NCI-H526 (cell line): Measurements from ENCODE around the gene ANKRD62.

Experiments
- DNase-seq, 2 experiments: peaks; one replicate each; lab custom pipeline; 2025; lab: John Stamatoyannopoulos, UW

The ANKRD62 gene

DNA sequence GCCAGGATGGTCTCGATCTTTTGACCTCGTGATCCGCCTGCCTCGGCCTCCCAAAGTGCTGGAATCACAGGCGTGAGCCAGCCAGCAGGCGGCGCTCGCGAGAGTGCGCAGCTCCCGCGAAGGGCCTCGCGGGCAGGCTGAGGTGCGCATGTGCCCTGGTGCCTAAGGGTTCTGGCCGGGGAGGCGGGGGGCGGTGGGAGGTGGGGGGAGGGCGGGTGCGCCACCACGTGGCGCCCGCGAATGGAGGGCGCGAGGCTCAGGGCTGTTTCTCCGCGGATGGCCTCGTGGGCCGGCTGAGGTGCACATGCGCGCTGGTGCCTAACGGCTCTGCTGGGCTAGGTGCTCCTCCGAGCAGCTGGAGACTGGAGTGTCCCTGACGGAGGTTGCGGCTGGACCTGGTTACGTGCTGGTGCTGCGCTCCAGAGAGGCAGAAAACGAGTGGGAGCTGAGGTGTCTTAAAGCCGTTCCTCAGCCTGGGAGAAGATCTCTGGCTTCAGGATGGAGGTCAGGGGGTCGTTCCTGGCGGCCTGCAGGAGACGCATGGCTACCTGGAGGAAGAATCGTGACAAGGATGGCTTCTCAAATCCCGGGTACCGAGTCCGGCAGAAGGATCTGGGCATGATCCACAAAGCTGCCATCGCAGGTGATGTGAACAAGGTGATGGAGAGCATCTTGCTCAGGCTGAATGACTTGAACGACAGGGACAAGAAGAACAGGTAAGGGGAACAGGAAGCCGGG, at the start of gene ANKRD62:
Gene ANKRD62 (plus strand): TSS at position 324 of the 738 bp plus-strand sequence. CDS start 175 bp downstream, at position 499.
- no peak for DNase-seq

DNA sequence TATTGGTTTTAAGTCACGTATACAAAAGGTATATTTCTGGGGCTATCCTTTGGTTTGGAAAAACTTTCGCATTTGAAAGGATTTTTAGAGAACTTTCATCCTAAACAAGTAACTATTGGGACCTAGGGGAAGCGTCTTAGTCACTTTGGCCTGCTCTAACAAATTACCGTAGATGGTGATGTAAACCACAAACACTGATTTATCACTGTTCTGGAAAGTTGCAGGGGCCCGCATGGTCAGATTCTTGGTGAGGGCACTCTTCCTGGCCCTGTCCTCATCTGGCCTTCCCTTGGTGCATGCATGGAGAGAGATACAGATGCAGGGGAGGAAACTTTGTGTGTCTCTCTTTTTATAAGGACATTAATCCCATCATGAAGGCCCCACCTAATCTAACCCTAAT, 49.1 kb upstream of the ANKRD62 start:
- no peak for DNase-seq

DNA sequence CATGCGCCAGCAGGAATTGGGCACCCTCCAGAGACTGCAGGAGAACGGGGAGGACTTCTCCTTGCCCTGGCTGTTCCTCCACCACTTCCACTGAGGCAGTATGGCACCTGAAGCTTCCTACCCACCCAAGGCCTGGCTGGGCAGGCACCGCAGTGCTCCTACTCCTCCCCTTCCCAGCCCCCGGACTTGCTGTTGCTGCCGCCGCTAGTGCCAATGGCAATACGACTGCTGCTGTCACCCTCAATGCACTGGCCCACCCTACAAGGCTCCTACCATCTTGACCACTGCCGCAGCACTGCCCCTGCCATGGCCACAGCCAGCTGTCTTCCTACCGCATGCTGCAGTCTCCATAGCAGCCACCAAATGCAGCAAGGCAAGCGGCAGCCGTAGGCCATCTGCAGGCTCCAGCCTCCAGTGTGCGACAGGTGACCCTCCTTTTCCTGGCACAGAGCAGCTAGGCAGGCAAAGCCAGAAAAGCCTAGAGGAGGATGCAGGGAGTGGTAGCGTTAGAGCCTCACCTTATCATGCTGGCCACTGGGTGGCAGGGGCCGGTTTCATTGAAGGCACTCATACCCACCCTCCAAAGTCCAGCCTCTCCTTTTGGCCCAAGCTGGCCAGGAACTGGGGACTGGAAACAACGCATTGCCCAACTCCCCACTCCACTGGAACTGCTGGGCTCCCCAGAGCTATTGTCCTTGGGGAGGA, 47.4 kb upstream of the ANKRD62 start:
- DNase-seq, result no peak

DNA sequence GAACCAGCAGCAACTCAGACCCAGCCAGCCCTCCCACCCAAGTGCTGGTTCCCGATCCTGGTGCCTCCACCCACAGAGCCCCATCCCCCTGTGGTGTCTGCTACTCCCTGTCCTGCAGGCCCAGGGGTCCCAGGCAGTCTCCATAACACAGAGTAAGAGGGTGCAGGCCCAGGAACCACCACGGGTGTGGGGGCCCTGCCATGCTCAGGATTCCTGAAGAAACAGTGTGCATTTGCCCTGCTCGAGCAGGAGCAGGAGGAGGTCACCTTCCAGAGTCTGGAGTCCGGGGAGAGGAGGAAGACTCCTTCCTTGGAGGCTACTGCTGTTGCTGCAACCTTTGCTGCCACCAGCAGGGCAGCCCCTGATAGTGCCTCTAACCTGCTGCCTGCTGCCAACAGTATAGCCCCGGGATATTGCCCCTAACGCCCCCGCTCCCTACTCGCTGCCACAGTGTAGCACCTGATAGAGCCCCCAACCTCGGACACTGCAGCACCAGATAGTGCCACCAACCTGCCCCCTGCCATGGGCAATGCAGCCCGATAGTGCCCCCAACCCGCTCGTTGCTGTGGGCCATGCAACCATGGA, 46.8 kb upstream of the ANKRD62 start:
- no peak for DNase-seq

DNA sequence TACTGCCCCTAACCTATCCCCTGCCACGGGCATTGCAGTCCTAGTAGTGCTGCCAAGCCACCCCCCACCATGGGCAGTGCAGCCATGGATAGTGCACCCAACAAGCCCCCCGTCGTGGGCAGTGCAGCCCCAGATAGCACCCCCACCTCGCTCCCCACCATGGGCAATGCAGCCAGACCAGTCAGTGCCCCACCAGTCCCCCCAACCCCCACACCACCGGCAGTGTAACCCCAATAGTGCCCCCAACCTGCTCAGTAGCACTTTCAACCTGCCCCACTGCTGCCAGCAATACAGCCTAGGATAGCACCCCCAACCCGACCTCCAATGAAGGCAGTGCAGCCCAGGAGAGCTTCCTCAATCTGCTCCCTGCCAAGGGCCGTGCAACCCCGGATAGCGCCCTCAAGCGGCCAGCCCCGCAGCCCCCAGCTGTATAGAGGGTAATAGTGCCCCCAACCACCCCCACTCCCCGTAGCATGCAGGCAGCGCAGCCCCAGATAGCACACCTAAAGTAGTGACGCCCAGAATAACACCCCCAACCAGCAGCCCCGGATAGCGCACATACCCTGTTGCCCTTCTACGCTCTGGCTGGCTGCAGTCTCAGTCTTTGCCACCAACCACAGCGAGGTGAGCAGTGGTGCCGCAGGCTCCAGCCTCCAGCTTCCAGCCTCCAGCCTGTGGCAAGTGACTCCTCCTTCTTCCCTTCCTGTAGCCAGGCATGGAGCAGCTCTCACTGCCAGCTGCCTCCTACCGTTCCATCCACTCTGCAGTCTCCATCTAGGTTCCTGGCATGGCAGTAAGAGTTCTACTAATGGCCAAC, 45.4 kb upstream of the ANKRD62 start:
- DNase-seq, result no peak

DNA sequence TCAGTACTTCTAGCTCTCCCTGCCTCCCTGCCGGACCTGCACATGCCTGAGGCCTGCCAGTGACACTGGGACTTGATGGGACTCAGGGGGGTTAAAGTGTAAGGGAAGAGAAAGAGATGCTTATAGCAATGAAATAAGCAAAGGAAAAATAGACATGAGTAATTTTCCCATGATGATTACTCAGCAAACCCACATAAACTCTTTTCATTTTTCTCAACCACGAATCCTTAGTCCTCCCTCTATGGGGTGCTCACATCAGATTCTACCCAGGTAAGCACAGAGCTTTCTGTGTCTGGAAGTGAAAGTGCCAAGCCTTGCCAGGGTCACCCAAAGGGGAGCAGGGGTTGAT, 44.8 kb upstream of the ANKRD62 start:
- no peak for DNase-seq

DNA sequence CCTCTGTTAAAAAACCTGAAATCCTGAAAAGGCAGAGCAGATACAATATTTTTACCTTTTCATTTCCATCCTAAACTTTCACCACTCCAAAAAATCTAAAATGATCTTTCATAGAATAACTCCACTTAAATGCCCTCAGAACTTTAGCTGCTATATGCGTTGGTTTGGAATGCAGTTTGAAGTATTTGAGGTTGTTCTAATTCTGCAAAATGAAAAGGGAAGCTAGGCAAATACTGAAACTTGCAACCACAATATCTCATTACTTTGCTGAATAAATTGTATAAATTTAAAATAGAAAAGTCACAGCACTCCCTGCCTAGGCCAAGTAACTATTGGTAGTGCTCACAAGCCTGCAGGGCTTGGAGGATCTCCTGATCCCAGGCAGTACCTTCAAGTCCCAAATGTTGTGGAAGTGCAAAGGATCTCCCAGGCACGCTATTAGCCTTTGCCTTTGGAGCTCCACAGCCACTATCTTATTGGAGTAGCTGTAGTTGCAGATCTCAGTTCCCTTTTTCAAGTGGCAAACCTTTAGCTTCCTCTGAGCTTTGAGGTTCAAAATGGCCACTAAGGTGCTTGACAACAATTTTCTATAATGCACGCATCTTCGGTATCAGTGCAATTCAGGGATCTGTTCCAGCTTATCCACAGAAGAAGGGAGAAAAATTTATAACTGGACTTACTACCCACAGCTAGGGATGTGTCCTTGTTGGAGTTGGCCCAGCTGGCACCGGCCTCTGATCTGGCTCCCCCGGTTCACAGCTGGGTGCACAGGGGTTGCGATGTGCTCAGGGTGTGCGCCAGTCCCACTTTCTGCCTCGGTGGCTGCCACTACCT, 43.4 kb upstream of the ANKRD62 start:
- no peak for DNase-seq

DNA sequence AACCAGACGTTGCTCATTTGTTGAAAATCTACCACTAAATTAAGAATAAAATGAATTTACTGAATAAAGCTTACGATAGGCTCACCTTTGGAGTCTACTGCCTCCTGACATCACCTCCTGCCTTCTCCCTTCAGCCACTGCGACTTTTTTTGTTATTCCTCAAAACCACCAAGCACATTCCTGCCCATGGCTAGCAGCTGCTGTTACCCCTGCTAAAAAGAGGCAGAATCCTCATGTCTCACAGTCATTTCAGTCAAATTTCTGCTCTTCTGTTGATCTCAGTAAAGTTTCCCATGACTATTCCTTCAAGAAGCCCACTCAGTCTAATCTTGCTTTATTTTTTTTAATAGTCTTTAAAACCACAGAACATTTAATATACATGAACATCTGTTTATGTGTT, 40.8 kb upstream of the ANKRD62 start:
- DNase-seq, result no peak

DNA sequence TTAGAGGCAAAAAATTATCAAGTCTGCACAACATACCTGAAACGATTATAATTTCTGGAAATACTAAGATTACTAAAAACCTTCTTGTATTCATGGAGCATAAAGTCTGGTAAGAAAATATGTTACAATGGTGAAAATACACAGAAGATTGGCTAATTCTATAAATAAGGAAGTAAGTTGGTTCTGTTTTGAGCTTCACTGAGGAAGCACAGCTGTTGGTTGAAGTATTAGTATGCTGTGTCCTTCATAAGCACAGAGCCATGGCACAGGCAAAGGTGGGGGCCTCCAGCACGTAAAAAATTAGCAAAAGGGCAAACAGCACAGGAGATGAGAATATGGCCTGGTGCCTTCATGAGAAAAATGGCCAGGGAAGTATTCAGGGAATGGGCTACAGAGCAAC, 40.4 kb upstream of the ANKRD62 start:
- no peak for DNase-seq

DNA sequence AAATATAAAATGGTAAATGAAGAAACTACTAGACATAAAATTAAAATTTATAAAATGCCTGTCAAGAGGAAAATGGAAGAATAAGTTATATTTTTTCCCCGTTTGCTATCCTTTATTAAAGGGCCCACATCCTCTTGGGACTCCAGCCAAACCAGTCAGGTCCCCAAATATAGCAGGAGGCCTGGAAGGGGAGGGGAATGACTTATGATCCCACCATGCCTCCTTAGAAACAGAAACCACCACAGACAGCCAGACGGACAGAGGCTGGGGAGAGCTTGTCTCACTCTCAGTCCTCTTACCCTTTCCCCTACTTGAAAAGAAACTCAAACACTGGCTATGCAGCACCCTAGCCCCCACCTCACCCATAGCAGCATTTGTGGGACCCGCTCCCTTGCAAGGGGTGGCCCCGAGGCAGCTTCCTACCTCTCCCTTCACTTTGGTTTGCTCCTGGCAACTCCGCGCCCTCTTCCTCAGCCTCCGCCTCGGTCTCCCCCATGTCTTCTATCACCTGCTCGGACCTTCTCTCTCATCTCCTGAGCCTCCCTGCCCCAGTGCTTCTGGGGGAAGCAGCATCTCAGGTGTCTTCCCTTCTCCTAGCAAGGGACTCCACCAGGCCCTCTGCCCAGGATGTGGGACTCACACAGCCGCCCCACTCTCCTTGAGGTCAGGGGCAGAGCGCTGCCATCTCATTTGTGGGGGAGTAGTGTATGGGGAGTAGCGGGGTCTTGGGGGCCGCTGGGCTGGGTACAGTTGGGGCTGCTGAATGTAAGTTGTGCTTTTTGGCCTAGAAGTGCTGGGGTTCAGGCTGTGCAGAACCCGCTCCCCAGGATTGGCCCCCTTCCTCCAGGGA, 37.4 kb upstream of the ANKRD62 start:
- no peak for DNase-seq

DNA sequence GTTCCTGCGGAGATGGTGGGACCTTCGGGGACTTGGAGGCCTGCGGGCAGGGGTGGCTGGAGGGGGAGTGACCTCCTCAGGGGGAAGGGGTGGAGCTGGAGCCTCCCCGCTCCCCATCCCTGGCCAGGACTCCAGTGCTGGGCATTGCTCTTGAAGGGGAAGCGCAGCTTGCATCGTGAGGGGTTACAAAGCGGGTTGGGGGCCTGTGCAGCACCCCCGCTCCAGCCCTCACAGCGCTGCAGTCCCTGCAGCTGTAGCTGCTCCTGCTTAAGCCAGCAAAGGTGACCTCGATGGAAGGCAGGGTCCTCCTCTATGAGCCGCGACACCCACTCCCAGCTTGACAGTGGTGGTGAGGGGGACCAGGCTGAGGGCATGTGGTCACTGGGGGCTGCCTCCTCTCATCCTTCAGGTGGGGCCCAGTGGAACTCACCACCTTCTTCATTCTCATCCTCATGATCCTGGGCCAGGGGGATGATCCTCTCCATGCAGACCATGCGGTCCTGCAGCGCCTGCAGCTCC, 36.7 kb upstream of the ANKRD62 start:
- no peak for DNase-seq

DNA sequence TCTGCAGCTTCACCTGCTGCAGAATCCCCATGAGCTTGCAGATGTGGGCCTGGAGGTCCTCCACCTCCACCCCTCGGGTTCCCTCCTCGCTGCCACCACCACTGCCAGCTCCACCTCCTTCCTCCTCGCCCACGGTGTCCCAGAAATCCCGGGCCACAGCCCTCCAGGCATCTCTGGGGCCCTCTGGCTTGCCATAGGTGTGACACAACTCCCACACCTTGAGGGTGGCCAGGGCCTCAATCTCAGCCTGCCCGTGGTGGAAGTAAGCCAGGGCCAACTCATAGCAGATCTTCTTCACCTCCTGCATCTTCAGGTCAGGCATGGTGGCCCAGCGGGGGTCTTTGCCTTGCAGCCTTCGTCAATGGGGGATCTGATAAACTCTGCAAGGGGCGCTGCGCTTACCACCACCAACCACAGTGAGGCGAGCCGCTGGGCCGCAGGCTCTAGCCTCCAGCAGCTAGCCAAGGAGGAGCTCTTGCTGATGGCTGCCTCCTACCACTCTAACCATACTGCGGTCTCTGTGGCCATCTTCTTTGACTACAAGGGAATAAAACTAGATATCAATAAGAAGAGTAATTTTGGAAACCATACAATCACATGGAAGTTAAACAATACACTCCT, 36.1 kb upstream of the ANKRD62 start:
- no peak for DNase-seq

DNA sequence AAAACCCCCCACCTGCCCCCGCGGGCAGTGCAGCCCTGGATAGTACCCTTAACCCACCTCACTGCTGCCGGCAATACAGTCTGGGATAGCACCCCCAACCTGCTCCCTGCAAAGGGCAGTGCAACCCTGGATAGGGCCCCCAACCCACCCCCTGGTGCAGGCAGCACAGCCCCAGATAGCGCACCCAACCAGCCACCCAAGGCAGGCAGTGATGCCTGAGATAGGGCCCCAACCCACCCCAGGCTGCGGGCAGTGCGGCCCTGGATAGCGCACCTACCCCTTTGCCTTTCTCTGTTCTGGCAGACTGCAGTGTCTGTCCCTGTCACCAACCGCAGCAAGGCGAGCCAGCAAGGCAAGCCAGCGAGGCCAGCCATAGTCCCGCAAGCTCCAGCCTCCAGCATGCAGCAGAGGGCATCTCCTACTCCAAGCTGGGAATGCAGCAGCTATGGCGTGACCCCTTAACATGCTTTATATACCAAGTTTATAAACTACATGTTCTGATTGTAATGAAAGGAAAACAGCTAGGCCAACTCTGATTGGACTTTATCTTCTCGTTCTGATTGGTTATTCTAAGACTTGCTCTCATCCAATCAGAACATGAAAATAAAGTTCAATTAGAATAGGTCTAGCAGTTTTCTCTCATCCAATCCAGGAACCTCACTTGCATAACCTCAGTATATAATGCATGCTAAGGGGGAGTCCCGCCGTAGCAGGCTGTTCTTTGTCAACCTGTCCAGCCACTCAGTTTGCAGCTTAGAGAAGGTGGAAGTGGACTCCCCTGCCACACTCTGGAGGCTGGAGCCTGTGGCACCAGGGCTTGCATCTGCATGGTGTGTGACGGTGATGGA, 34.1 kb upstream of the ANKRD62 start:
- no peak for DNase-seq

DNA sequence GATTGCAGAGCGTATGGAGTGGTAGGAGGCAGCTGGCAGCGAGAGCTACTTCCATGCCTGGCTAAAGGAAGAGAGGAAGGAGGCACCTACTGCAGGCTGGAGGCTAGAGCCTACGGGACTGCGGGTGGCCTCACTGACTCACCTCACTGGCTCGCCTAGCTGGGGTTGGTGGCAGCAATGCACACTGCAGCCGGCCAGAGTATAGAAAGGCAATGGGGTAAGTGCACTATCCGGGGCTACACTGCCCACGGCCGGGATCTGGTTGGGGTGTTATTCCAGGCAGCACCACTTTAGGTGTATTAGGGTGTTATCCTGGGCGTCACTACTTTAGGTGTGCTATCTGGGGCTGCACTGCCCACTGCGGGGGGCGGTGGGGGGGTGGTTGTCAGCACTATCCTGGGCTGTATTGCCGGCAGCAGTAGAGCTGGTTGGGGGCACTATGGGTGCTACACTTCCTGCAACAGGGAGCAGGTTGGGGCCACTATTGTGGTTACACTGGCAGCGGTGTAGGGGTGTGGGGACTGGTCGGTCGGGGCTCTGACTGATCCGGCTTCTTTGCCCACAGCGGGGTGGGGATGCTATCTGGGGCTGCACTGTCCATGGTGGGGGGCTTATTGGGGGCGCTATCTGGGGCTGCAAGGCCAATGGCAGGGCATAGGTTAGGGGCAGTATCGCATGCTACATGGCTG, 33.3 kb upstream of the ANKRD62 start:
- no peak for DNase-seq

DNA sequence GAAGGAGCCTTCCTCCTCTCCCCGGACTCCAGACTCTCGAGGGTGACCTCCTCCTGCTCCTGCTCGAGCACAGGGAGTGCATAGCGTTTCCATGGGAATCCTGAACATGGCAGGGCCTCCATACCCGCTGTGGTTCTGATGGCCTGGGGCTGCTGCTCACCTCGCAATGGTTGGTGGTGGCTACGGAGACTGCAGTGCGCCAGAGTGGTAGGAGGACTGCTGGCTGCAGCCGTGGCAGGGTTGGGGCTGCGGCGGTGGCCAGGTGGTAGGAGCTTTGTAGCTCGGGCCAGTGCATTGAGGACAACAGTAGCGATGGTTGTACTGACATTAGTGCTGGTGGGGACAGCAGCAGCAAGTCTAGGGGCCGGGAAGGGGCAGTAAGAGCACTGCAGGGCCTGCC, 32.0 kb upstream of the ANKRD62 start:
- DNase-seq, result no peak

DNA sequence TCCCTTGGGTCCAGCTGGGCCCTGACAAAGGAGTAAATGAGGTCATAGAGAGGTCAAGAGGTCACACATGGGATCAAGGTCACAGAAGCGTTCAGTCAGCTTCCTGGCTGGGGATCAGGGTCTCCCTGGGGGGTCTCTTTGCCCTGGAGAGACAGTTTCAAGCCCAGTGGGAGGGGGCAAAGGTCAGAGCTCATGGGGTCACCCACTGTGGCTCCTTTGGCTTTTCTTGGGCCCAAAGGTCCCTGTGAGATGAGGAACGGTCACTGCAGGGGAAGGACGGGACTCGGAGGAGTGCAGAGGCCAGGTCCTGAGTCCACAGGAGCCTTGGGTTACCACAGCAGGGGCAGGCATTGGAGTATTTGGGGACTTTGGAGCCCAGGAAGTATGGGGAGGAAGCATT, 30.7 kb upstream of the ANKRD62 start:
- DNase-seq, result no peak

DNA sequence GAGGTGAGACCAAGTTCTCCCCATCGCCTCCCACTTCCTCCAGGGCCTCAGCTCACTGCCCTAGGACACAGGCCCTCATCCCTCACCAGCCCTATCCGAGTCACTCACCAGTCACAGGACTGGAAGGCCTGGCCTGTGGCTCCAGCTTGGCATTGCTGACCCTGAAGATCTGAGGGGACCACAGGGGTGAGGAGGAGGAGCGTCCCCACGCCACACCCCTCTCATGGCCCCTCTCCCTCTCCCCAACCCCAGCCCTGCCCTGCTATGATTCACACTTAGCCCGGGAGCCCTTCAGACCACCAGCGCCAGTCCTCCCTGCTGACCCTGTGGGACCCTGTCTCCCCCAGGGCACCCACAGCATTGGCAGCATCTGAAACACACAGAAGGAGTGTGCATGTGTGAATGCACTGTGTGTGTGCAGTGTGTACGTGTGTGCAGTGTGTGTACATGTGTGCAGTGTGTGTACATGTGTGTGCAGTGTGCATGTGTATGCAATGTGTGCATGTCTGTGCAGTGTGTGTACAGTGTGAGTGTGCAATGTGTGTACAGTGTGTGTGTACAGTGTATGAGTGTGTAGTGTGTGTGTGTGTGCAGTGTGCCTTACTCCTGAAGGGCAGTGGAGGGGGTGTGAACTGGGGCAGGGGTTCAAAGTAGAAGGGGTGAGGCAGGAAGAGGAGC, 29.4 kb upstream of the ANKRD62 start:
- DNase-seq, result no peak

DNA sequence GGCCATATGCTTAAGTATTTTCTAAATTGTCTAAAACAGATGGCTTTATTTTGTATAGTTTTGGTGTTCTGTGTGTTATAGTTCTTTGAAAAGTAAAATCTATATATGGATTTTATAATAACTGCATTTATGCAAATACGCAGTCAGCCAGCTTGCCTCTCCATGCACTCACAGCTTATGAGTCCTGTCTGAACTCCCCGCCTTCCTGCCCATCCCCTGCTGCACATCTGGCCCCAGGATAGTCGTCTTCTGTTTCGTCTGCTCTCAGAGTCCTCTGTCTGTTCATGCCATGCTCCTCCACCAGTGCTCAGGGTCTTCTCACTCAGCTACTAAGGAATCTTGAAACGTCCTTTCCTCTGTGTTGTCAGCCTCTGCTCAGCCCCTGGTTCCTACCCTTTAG, 28.2 kb upstream of the ANKRD62 start:
- peak in 1 of 2 experiments; percentile 13 for DNase-seq
